Astrocyte (in vitro differentiated cells and primary cell): ENCODE results near the gene YES1. TPM values are rescaled to one million over a fixed set of nuclear protein-coding genes. Genes with fewer than 3 reads are reported as not detected.
A peak's percentile ranks its signal among the peaks of the same experiment; 100 is the strongest.
"Not testable (repeated sequence)": the region's sequence is repeated elsewhere in the genome, so short reads cannot be mapped to it uniquely, and the experiment has no call there.

Source experiments
- DNase-seq: peaks from one replicate; pipeline ENCODE4 v3.0.0-alpha.2; 2010; ENCODE audit warnings: low read depth
- FAIRE-seq: peaks from 2 replicates; lab custom pipeline; 2011; peaks lifted over from hg19 to GRCh38; lab: Jason Lieb, UNC
- H2AFZ ChIP-seq: 2 replicates; pipeline ENCODE4 v1.6.0; 2012; ENCODE audit warnings: low read depth, low read length, inconsistent platforms
- H3K27ac ChIP-seq: 2 replicates; pipeline ENCODE4 v1.5.1; 2011; ENCODE audit warnings: low read depth, low read length, inconsistent platforms
- H3K27me3 ChIP-seq: 2 replicates; pipeline ENCODE4 v1.6.0; 2011; ENCODE audit warnings: low read length, inconsistent platforms; ENCODE audit not compliant: insufficient read depth
- H3K36me3 ChIP-seq: 2 replicates; pipeline ENCODE4 v1.5.1; 2011; ENCODE audit warnings: low read length, inconsistent platforms; ENCODE audit not compliant: insufficient read depth
- H3K4me1 ChIP-seq: 2 replicates; pipeline ENCODE4 v1.5.1; 2011; ENCODE audit warnings: low read length, inconsistent platforms; ENCODE audit not compliant: insufficient read depth
- H3K4me2 ChIP-seq: 2 replicates; pipeline ENCODE4 v1.6.0; 2012; ENCODE audit warnings: low read length, inconsistent platforms
- H3K4me3 ChIP-seq: 2 replicates; pipeline ENCODE4 v1.5.1; 2011; ENCODE audit warnings: low read depth, mild to moderate bottlenecking, low read length, inconsistent platforms; ENCODE audit not compliant: insufficient read depth
- H3K79me2 ChIP-seq: 2 replicates; pipeline ENCODE4 v1.6.0; 2012; ENCODE audit warnings: mild to moderate bottlenecking, low read length, inconsistent platforms; ENCODE audit not compliant: insufficient read depth
- H3K9ac ChIP-seq: 2 replicates; pipeline ENCODE4 v1.6.0; 2012; ENCODE audit warnings: mild to moderate bottlenecking, low read length, inconsistent platforms
- H3K9me3 ChIP-seq: 2 replicates; pipeline ENCODE4 v1.5.1; 2012; ENCODE audit warnings: low read depth, mild to moderate bottlenecking, low read length, inconsistent platforms; ENCODE audit not compliant: insufficient read depth
- H4K20me1 ChIP-seq: 2 replicates; pipeline ENCODE4 v1.6.0; 2012; ENCODE audit warnings: low read length, inconsistent platforms; ENCODE audit not compliant: insufficient read depth
- H3K27ac Mint-ChIP-seq: one replicate; pipeline ENCODE4 v1.8.0; 2021; ENCODE audit warnings: mild to moderate bottlenecking, mixed read lengths; ENCODE audit not compliant: unreplicated experiment
- H3K27me3 Mint-ChIP-seq: one replicate; pipeline ENCODE4 v1.8.0; 2021; ENCODE audit warnings: low read depth, mixed read lengths; ENCODE audit not compliant: unreplicated experiment
- H3K36me3 Mint-ChIP-seq: one replicate; pipeline ENCODE4 v1.8.0; 2021; ENCODE audit warnings: low read depth, mixed read lengths; ENCODE audit not compliant: unreplicated experiment
- H3K4me1 Mint-ChIP-seq: one replicate; pipeline ENCODE4 v1.8.0; 2021; ENCODE audit warnings: low read depth, mixed read lengths; ENCODE audit not compliant: unreplicated experiment
- H3K4me3 Mint-ChIP-seq: one replicate; pipeline ENCODE4 v1.8.0; 2021; ENCODE audit warnings: mild to moderate bottlenecking, moderate library complexity, mixed read lengths; ENCODE audit not compliant: unreplicated experiment
- H3K9me3 Mint-ChIP-seq: one replicate; pipeline ENCODE4 v1.8.0; 2021; ENCODE audit warnings: mild to moderate bottlenecking, mixed read lengths; ENCODE audit not compliant: unreplicated experiment
- EZH2 ChIP-seq: IDR thresholded peaks from 2 replicates; pipeline ENCODE4 v1.6.1; 2012; ENCODE audit warnings: mild to moderate bottlenecking, low read length, inconsistent platforms; ENCODE audit not compliant: insufficient read depth
- total RNA-seq: library from RNA; stranded (reverse); gene quantifications from 2 replicates; pipeline ENCODE4 v1.2.1, GENCODE V29; 2021
- TF ChIP-seq, protein P1 (sequence below): IDR thresholded peaks from 2 replicates; pipeline ENCODE4 v1.5.1; 2011; ENCODE audit warnings: low read depth, mild to moderate bottlenecking, inconsistent platforms, low read length, moderate library complexity; ENCODE audit not compliant: insufficient read depth

YES1 gene
- total RNA-seq, 1 donor from 2014 or later = 68.2 TPM

DNA sequence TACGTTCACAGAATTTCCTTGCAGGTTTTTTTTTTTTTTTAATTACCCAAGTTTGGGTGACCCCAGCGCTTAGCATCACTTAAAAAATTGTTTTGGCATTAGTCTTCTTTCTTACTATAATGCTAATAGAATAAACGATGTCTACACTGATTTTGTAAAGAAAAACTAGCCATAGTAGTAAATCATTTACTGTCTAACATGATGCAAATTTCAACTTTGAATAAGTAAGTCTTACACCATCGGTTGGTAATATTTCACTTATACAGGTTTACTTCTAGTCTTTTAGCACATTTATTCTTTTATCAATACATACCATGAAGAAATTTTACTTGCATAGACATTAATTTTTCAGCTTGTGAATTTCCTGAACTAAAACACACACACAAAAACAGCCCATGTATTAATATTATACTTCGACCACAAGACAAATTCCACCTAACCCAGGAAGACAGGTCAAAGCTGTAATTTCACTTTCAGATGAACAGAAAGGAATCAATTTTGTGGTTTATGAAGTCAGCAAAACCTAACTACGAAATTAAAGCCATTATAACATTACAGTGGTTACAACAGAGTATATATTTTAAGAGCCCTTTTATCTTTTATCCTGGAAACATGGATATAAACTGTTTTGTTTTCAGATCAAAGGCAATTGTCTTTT lies 1.9 kb downstream of the YES1 start:
- TF ChIP-seq EZH2 = no peak
- TF ChIP-seq, protein P1, sequence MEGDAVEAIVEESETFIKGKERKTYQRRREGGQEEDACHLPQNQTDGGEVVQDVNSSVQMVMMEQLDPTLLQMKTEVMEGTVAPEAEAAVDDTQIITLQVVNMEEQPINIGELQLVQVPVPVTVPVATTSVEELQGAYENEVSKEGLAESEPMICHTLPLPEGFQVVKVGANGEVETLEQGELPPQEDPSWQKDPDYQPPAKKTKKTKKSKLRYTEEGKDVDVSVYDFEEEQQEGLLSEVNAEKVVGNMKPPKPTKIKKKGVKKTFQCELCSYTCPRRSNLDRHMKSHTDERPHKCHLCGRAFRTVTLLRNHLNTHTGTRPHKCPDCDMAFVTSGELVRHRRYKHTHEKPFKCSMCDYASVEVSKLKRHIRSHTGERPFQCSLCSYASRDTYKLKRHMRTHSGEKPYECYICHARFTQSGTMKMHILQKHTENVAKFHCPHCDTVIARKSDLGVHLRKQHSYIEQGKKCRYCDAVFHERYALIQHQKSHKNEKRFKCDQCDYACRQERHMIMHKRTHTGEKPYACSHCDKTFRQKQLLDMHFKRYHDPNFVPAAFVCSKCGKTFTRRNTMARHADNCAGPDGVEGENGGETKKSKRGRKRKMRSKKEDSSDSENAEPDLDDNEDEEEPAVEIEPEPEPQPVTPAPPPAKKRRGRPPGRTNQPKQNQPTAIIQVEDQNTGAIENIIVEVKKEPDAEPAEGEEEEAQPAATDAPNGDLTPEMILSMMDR = no peak
- Mint-ChIP-seq H3K4me3 (peak overlapping the region; percentile 94), H3K27me3 (no peaks in the 10 kb centered on the region), H3K9me3 (no peaks in the 10 kb centered on the region), H3K4me1 (peaks cover 26% of the 10 kb centered on the region), H3K27ac (no peak overlapping the region), H3K36me3 (no peaks in the 10 kb centered on the region)
- Histone ChIP-seq H3K9me3 (no peaks in the 10 kb centered on the region), H3K4me1 (peaks cover 4% of the 10 kb centered on the region), H3K79me2 (peaks cover 67% of the 10 kb centered on the region), H3K27ac (no peak overlapping the region), H3K4me3 (peak overlapping the region; percentile 14), H4K20me1 (peaks cover 56% of the 10 kb centered on the region), H3K9ac (no peak overlapping the region), H2AFZ (no peak overlapping the region), H3K4me2 (peak overlapping the region; percentile 87), H3K27me3 (no peaks in the 10 kb centered on the region), H3K36me3 (no peaks in the 10 kb centered on the region)
- no peak for FAIRE-seq
- DNase-seq = no peak

DNA sequence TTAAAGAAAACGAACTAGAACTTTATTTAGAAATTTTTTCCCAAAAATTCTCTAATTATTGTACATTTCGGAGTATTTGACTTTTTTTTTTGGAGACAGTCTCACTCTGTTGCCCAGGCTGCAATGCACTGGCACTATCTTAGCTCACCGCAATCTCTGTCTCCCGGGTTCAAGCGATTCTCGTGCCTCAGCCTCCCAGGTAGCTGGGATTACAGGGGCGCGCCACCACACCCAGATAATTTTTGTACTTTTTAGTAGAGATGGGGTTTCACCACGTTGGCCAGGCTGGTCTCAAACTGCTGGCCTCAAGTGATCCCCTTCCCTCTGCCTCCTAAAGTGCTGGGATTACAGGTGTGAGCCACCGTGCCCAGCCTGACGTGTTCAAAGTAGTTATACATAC lies 2.8 kb downstream of the YES1 start:
- H3K36me3 ChIP-seq, H3K27ac Mint-ChIP-seq, H3K36me3 Mint-ChIP-seq, H3K9ac ChIP-seq, H3K4me3 ChIP-seq, H3K27me3 Mint-ChIP-seq, H3K27ac ChIP-seq, DNase-seq, H2AFZ ChIP-seq, H3K27me3 ChIP-seq, H3K9me3 ChIP-seq, FAIRE-seq, H3K9me3 Mint-ChIP-seq, H3K4me1 ChIP-seq, H3K4me2 ChIP-seq: not testable (repeated sequence)
- H3K79me2 ChIP-seq = peaks cover 71% of the 10 kb centered on the region
- H4K20me1 ChIP-seq = peaks cover 58% of the 10 kb centered on the region
- Mint-ChIP-seq H3K4me1 (peaks cover 26% of the 10 kb centered on the region), H3K4me3 (peak overlapping the region; percentile 94)

DNA sequence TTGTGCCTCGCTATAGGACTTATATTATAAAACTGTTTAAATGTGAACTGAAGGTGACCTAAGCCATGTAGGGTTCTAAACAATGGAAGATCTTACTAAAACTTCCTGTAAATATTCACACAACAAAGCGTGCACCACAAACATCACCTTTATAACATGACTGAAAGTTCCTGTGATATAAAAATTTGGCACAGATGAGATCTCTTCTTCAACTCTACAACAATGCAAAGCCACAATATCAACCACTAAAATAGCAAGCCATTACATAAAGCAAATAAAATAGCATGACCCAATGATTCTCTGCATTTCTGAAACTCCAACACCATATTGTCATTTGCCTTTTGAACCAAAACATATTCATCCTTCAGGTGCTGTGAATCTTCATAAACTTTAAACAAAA lies 3.5 kb downstream of the YES1 start:
- H3K4me3 Mint-ChIP-seq = no peak overlapping the region
- Histone ChIP-seq H4K20me1 (peaks cover 62% of the 10 kb centered on the region), H3K4me1 (peaks cover 4% of the 10 kb centered on the region), H3K4me2 (no peak overlapping the region), H2AFZ (no peak overlapping the region), H3K27ac (no peak overlapping the region), H3K4me3 (no peak overlapping the region), H3K27me3 (no peaks in the 10 kb centered on the region), H3K36me3 (no peaks in the 10 kb centered on the region), H3K9me3 (no peaks in the 10 kb centered on the region), H3K79me2 (peaks cover 78% of the 10 kb centered on the region), H3K9ac (no peak overlapping the region)
- no peak for FAIRE-seq
- no peaks in the 10 kb centered on the region for H3K36me3 Mint-ChIP-seq
- H3K27me3 Mint-ChIP-seq = no peaks in the 10 kb centered on the region
- H3K9me3 Mint-ChIP-seq = no peaks in the 10 kb centered on the region
- peaks cover 26% of the 10 kb centered on the region for H3K4me1 Mint-ChIP-seq
- no peak for TF ChIP-seq EZH2
- TF ChIP-seq, protein P1 = no peak
- DNase-seq = peak; percentile 46
- no peak overlapping the region for H3K27ac Mint-ChIP-seq
